ENCODE results near the gene BHLHE41. TPM values are rescaled to one million over a fixed set of nuclear protein-coding genes. Genes with fewer than 3 reads are reported as not detected.

BHLHE41 gene
- polyA plus RNA-seq, 1 of the 3 experiments (the other 2 are of a cell fraction): 16.1 TPM

GRCh38 chr12:26158078-26158764 is 33.4 kb upstream of the BHLHE41 start:
- Histone ChIP-seq H3K79me2 (ENCODE audit: insufficient read depth) (no peaks in the 10 kb centered on the region), H3K4me3 (ENCODE audit: low read depth in 2 of 2, low read length in 1 of 2) (no peak overlapping the region), H3K27ac (ENCODE audit: low read depth in 2 of 2, low read length in 1 of 2) (no peak overlapping the region), H3K36me3 (replicated peaks in 1 of 2; ENCODE audit: control insufficient read depth in 1 of 2, insufficient read depth in 2 of 2, low read length in 1 of 2) (no peaks in the 10 kb centered on the region), H4K20me1 (ENCODE audit: insufficient read depth) (no peaks in the 10 kb centered on the region), H3K4me1 (ENCODE audit: control insufficient read depth in 1 of 2, insufficient read depth in 2 of 2, low read depth in 1 of 2, low read length in 1 of 2) (peaks cover 0 to 13% of the 10 kb centered on the region in 2 experiments; a peak in 3 of 4 replicates), H3F3A (replicated peaks; ENCODE audit: insufficient read depth) (peaks cover 12% of the 10 kb centered on the region), H3K9me2 (no peaks in the 10 kb centered on the region), H2AFZ (ENCODE audit: low read depth) (no peak overlapping the region), H3K9me3 (no peaks in the 10 kb centered on the region), H3K27me3 (ENCODE audit: insufficient read depth) (no peaks in the 10 kb centered on the region), H3K4me2 (no peak overlapping the region), H3K9ac (no peak overlapping the region)
- CTCF ChIA-PET: interaction anchor here (0.7 kb wide), 1 partner anchor 61 kb away, joined by 3 read pairs; no protein-coding TSS in a partner anchor
- TF ChIP-seq NRF1 (IDR thresholded peaks at IDR 0.05; ENCODE audit: low read depth, low read length) (no peak), SMC3 (IDR thresholded peaks at IDR 0.05; ENCODE audit: low read depth, low read length) (no peak), TAF1 (IDR thresholded peaks at IDR 0.05; ENCODE audit: borderline replicate concordance, low read depth, low read length) (no peak), POLR2AphosphoS5 (IDR thresholded peaks at IDR 0.05; ENCODE audit: low read depth, low read length) (no peak), MAX (IDR thresholded peaks at IDR 0.05; ENCODE audit: low read depth) (no peak), TEAD4 (IDR thresholded peaks at IDR 0.05; ENCODE audit: borderline replicate concordance, insufficient read depth) (no peak), RCOR1 (IDR thresholded peaks at IDR 0.05; ENCODE audit: low read length) (no peak), REST (IDR thresholded peaks at IDR 0.05; ENCODE audit: low read depth, low read length) (no peak), RXRA (IDR thresholded peaks at IDR 0.05; ENCODE audit: borderline replicate concordance, low read depth) (no peak), TCF12 (IDR thresholded peaks at IDR 0.05) (no peak), USF2 (IDR thresholded peaks at IDR 0.05; ENCODE audit: borderline replicate concordance, low read depth, low read length) (no peak)
- POLR2A ChIA-PET: no interaction called here
- 72% methylated on average over 3 of the region's 3 CpGs for WGBS (ENCODE audit: low lambda C conversion rate)
- no peak for DNase-seq

GRCh38 chr12:26157001-26157400 is 32.2 kb upstream of the BHLHE41 start:
- Histone ChIP-seq H3K36me3 (replicated peaks in 1 of 2; ENCODE audit: control insufficient read depth in 1 of 2, insufficient read depth in 2 of 2, low read length in 1 of 2) (no peaks in the 10 kb centered on the region), H3K9ac (no peak overlapping the region), H3K9me2 (no peaks in the 10 kb centered on the region), H3K4me3 (ENCODE audit: low read depth in 2 of 2, low read length in 1 of 2) (no peak overlapping the region), H4K20me1 (ENCODE audit: insufficient read depth) (no peaks in the 10 kb centered on the region), H3K79me2 (ENCODE audit: insufficient read depth) (no peaks in the 10 kb centered on the region), H2AFZ (ENCODE audit: low read depth) (no peak overlapping the region), H3F3A (replicated peaks; ENCODE audit: insufficient read depth) (peaks cover 16% of the 10 kb centered on the region), H3K4me1 (ENCODE audit: control insufficient read depth in 1 of 2, insufficient read depth in 2 of 2, low read depth in 1 of 2, low read length in 1 of 2) (peaks cover 2 to 21% of the 10 kb centered on the region in 2 experiments), H3K27ac (ENCODE audit: low read depth in 2 of 2, low read length in 1 of 2) (no peak overlapping the region), H3K4me2 (no peak overlapping the region), H3K9me3 (no peaks in the 10 kb centered on the region), H3K27me3 (ENCODE audit: insufficient read depth) (no peaks in the 10 kb centered on the region)
- TF ChIP-seq GATA2 (CRISPR knock-in tag; IDR thresholded peaks at IDR 0.05): no peak
- no peak for TF ChIP-seq CHD2 (IDR thresholded peaks at IDR 0.05; ENCODE audit: low read length, partially characterized antibody)
- no peak for TF ChIP-seq FOXM1 (IDR thresholded peaks at IDR 0.05; ENCODE audit: low read depth)
- no peak for TF ChIP-seq NRF1 (IDR thresholded peaks at IDR 0.05; ENCODE audit: low read depth, low read length)
- TF ChIP-seq SMC3 (IDR thresholded peaks at IDR 0.05; ENCODE audit: low read depth, low read length): no peak
- no peak for TF ChIP-seq EZH2phosphoT487 (IDR thresholded peaks at IDR 0.05; ENCODE audit: borderline replicate concordance, low read depth)
- no peak for TF ChIP-seq PBX3 (IDR thresholded peaks at IDR 0.05)
- TF ChIP-seq MAX (IDR thresholded peaks at IDR 0.05; ENCODE audit: low read depth): no peak
- POLR2A ChIA-PET: no interaction called here
- WGBS (ENCODE audit: low lambda C conversion rate): 60% methylated on average over 3 of the region's 3 CpGs
- no peak for DNase-seq
- CTCF ChIA-PET: interaction anchor here (1.3 kb wide), 1 partner anchor 35 kb away, joined by 3 read pairs; no protein-coding TSS in a partner anchor
